Panc1 (cell line): ENCODE results near the gene OLAH. TPM values are rescaled to one million over a fixed set of nuclear protein-coding genes. Genes with fewer than 3 reads are reported as not detected.

Source experiments
- ATAC-seq: fragments of 200-7000 bp; cut with Tn5 transposase; 2 replicates; pipeline ENCODE4 v1.9.1; 2020; ENCODE audit warnings: mild to moderate bottlenecking, moderate library complexity
- BruUV-seq: library from RNA; stranded (reverse); fragments of 400-500 nt; replicated peaks from 2 replicates; lab custom pipeline; 2021; lab: Mats Ljungman, UMichigan
- CTCF ChIA-PET: fragments of 300-600 bp; sonication (Branson Sonifier 250); formaldehyde crosslinking; loops from one replicate; lab custom pipeline; 2022; ENCODE audit warnings: antibody characterized with exemption; lab: Charles Lee
- POLR2A ChIA-PET: fragments of 300-600 bp; sonication (Branson Sonifier 250); formaldehyde crosslinking; loops from one replicate; lab custom pipeline; 2022; ENCODE audit warnings: antibody characterized with exemption; lab: Charles Lee
- DNase-seq: peaks from one replicate; pipeline ENCODE4 v3.0.0-alpha.2; 2010; ENCODE audit warnings: low read depth, low spot score
- H3K27ac ChIP-seq: 2 replicates; pipeline ENCODE4 v1.5.1; 2011; ENCODE audit warnings: mild to moderate bottlenecking, low read length, inconsistent platforms
- H3K27me3 ChIP-seq: fragments of 200-500 bp; sonication (Bioruptor generic); 2 replicates; pipeline ENCODE4 v1.6.0; 2014; ENCODE audit warnings: low read length, inconsistent platforms; ENCODE audit not compliant: control insufficient read depth, insufficient read depth
- H3K36me3 ChIP-seq: fragments of 200-500 bp; sonication (Bioruptor generic); 2 replicates; pipeline ENCODE4 v1.5.1; 2014; ENCODE audit warnings: inconsistent platforms, mild to moderate bottlenecking, low read length, moderate library complexity; ENCODE audit not compliant: control insufficient read depth, insufficient read depth
- H3K4me1 ChIP-seq: 2 replicates; pipeline ENCODE4 v1.5.1; 2011; ENCODE audit warnings: inconsistent platforms, mild to moderate bottlenecking, low read length, moderate library complexity; ENCODE audit not compliant: control insufficient read depth, insufficient read depth
- H3K4me3 ChIP-seq, 2 experiments: 2 replicates each; pipeline ENCODE4 v1.5.1; 2011 to 2012; ENCODE audit warnings: low read depth in 2 of 2, low read length in 2 of 2, mild to moderate bottlenecking in 2 of 2, inconsistent platforms in 1 of 2, moderate library complexity in 1 of 2
- H3K9me3 ChIP-seq: fragments of 200-500 bp; sonication (Bioruptor generic); 2 replicates; pipeline ENCODE4 v1.5.1; 2014; ENCODE audit warnings: low read depth, mild to moderate bottlenecking, inconsistent platforms, low read length, moderate library complexity; ENCODE audit not compliant: control insufficient read depth, insufficient read depth
- POLR2AphosphoS5 ChIP-seq: IDR thresholded peaks from 2 replicates; pipeline ENCODE4 v1.6.1; 2012; ENCODE audit warnings: mild to moderate bottlenecking, low read depth, low read length, moderate library complexity
- REST ChIP-seq, 2 experiments: IDR thresholded peaks; 2 replicates each; pipeline ENCODE4 v1.6.1; 2011 to 2012; ENCODE audit warnings: low read depth in 2 of 2, control low read depth in 1 of 2, low read length in 1 of 2, mild to moderate bottlenecking in 1 of 2, moderate library complexity in 1 of 2; ENCODE audit not compliant: insufficient read depth in 1 of 2
- SIN3A ChIP-seq: IDR thresholded peaks from 2 replicates; pipeline ENCODE4 v1.6.1; 2012; ENCODE audit warnings: low read depth, mild to moderate bottlenecking, low read length, moderate library complexity, borderline replicate concordance; ENCODE audit not compliant: insufficient read depth
- TCF7L2 ChIP-seq: IDR thresholded peaks from 2 replicates; pipeline ENCODE4 v1.6.1; 2011; ENCODE audit warnings: mild to moderate bottlenecking, low read depth, low read length, inconsistent platforms
- in situ Hi-C: cut with HindIII; loops from 2 replicates; pipeline ENCODE4 v1.10.0; 2016; ENCODE audit warnings: low sequenced_read_pairs, low pct_unique_long_range_greater_than_20kb
- intact Hi-C: fragments of 100-400 bp; cut with micrococcal nuclease; formaldehyde crosslinking; loops from one replicate; pipeline ENCODE4 v1.10.0; 2022; ENCODE audit not compliant: unreplicated experiment
- total RNA-seq: library from RNA; stranded (reverse); gene quantifications from one replicate; pipeline ENCODE4 v1.2.1, GENCODE V29; 2021; ENCODE audit not compliant: unreplicated experiment
- TF ChIP-seq, protein P1 (sequence below): fragments of 450-650 bp; IDR thresholded peaks from 2 replicates; pipeline ENCODE4 v1.5.1; 2017; ENCODE audit warnings: mild to moderate bottlenecking

Gene OLAH
- total RNA-seq, 1 experiment from 2014 or later = not detected

- intact Hi-C loops (no loop called here), in situ Hi-C loops (no loop called here)
- ATAC-seq = peak; percentile 93
- BruUV-seq = no TSS peak
- H3K9me3 ChIP-seq = no peaks in the 10 kb centered on the region
- POLR2A ChIA-PET = no interaction called here
- DNase-seq = peak; percentile 64
- TF ChIP-seq REST (IDR thresholded peaks at IDR 0.05; ENCODE audit: insufficient read depth in 1 of 2, low read depth in 2 of 2, low read length in 1 of 2) (0 out of 4 replicates have a peak, but pooled peaks of 1 of the 2 experiments have one; percentile 27), TCF7L2 (0 out of 2 replicates have a peak, but pooled peaks have one; percentile 20), POLR2AphosphoS5 (peak; percentile 79), SIN3A (peak; percentile 57; the same call in 1 of the 2 replicates)
- TF ChIP-seq, protein P1, sequence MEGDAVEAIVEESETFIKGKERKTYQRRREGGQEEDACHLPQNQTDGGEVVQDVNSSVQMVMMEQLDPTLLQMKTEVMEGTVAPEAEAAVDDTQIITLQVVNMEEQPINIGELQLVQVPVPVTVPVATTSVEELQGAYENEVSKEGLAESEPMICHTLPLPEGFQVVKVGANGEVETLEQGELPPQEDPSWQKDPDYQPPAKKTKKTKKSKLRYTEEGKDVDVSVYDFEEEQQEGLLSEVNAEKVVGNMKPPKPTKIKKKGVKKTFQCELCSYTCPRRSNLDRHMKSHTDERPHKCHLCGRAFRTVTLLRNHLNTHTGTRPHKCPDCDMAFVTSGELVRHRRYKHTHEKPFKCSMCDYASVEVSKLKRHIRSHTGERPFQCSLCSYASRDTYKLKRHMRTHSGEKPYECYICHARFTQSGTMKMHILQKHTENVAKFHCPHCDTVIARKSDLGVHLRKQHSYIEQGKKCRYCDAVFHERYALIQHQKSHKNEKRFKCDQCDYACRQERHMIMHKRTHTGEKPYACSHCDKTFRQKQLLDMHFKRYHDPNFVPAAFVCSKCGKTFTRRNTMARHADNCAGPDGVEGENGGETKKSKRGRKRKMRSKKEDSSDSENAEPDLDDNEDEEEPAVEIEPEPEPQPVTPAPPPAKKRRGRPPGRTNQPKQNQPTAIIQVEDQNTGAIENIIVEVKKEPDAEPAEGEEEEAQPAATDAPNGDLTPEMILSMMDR = no peak
- H3K36me3 ChIP-seq = peaks cover 3% of the 10 kb centered on the region; the same call in 1 of the 2 replicates
- CTCF ChIA-PET = no interaction called here
- H3K27me3 ChIP-seq = no peaks in the 10 kb centered on the region
- peak within 1 kb of the TSS; percentile 76 to 90 for H3K4me3 ChIP-seq
- H3K4me1 ChIP-seq = peaks cover 13% of the 10 kb centered on the region; the same call in 1 of the 2 replicates
- peak within 1 kb of the TSS; percentile 92 for H3K27ac ChIP-seq
These were observed 53.5 kb downstream of the OLAH start, which contains the start of gene RPP38 for GRCh38 chr10:15097011-15097812. Gene RPP38, plus strand, starts transcription at chr10:15097355. Its CDS starts 5,960 bp downstream, at chr10:15103315.

DNA sequence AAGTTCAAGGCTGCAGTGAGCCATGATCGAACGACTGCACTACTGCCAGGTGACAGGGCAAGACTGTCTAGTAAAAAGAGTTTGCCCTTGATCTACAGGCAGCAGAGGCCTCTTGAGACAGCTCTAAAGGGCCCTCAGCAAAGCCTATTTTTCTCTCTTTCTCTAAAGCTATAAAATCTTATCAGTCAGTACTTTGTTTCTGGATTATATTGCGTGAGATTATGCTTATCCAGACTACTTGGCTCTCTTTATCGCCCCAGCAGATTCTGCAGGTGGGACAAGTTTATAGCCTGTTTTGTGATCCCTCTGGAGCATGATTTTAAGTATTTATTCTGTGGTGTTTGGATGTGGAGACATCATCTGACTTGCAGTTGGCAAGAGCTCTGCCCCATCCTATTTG lies 56.1 kb downstream of the OLAH start:
- ChIA-PET CTCF (no interaction called here), POLR2A (interaction anchor here (0.7 kb wide), 1 partner anchor 112 kb away, joined by 10 read pairs; no protein-coding TSS in a partner anchor)
- Histone ChIP-seq H3K9me3 (no peaks in the 10 kb centered on the region), H3K27me3 (no peaks in the 10 kb centered on the region), H3K4me1 (peaks cover 13% of the 10 kb centered on the region; the same call in 1 of the 2 replicates), H3K4me3 (no peak overlapping the region), H3K36me3 (peaks cover 11% of the 10 kb centered on the region), H3K27ac (no peak overlapping the region)
- ATAC-seq = no peak
- in situ Hi-C loops = no loop called here
- TF ChIP-seq REST (IDR thresholded peaks at IDR 0.05; ENCODE audit: insufficient read depth in 1 of 2, low read depth in 2 of 2, low read length in 1 of 2) (no peak), SIN3A (no peak), POLR2AphosphoS5 (no peak), TCF7L2 (no peak)
- TF ChIP-seq, protein P1 = no peak
- BruUV-seq = no TSS peak
- intact Hi-C loops = no loop called here
- no peak for DNase-seq
